ENCODE results near the gene CENPO. TPM values are rescaled to one million over a fixed set of nuclear protein-coding genes. Genes with fewer than 3 reads are reported as not detected.

CENPO gene
- total RNA-seq, 4 donors from 2014 or later = 6.0 to 13.8 (median 9.6) TPM

DNA sequence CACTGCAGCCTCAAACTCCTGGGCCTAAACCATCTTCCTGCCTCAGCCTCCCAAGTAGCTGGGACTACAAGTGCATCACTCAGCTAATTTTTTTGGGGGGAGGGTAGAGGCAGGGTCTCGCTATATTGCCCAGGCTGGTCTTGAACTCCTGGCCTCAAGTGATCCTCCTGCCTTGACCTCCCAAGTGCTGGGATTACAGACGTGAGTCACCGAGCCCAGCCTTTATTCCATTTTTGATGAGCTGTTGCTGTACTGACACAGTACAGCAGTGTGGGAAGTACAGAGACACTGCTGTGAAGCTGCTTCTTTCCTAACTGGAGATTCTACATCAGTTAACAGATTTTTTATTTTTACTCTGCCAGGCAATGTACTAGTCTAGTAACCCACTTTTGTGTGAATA is 18.9 kb upstream of the CENPO start:
- Histone ChIP-seq H3K36me3 (peaks cover 0 to 4% (median 0%) of the 10 kb centered on the region in 4 donors), H3K4me1 (peaks cover 0 to 8% (median 0%) of the 10 kb centered on the region in 4 donors), H3K4me3 (no peak overlapping the region), H3K9me3 (no peaks in the 10 kb centered on the region), H3K27me3 (no peaks in the 10 kb centered on the region), H3K27ac (no peak overlapping the region)
- WGBS, 2 donors (ENCODE audit: low coverage in 1 of 2) = 82% methylated on average over 3 of the region's 3 CpGs; no CpG with 5 or more reads in 1 of the 2 donors
- intact Hi-C loops (cut with DNase I; ENCODE audit: low total_unique reads) (no loop called here), in situ Hi-C loops (cut with MboI; ENCODE audit: low pct_ligation_motif_present in 1 of 4, low pct_unique_long_range_greater_than_20kb in 1 of 4, low sequenced_read_pairs in 3 of 4) (no loop called here)
- no peak for TF ChIP-seq POLR2A (IDR thresholded peaks at IDR 0.05)
- TF ChIP-seq, protein P1, sequence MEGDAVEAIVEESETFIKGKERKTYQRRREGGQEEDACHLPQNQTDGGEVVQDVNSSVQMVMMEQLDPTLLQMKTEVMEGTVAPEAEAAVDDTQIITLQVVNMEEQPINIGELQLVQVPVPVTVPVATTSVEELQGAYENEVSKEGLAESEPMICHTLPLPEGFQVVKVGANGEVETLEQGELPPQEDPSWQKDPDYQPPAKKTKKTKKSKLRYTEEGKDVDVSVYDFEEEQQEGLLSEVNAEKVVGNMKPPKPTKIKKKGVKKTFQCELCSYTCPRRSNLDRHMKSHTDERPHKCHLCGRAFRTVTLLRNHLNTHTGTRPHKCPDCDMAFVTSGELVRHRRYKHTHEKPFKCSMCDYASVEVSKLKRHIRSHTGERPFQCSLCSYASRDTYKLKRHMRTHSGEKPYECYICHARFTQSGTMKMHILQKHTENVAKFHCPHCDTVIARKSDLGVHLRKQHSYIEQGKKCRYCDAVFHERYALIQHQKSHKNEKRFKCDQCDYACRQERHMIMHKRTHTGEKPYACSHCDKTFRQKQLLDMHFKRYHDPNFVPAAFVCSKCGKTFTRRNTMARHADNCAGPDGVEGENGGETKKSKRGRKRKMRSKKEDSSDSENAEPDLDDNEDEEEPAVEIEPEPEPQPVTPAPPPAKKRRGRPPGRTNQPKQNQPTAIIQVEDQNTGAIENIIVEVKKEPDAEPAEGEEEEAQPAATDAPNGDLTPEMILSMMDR (IDR thresholded peaks at IDR 0.05) = no peak
- no peak for TF ChIP-seq POLR2AphosphoS5 (IDR thresholded peaks at IDR 0.05)
- no peak for TF ChIP-seq EP300 (IDR thresholded peaks at IDR 0.05; ENCODE audit: low read depth)
- no peak for DNase-seq

DNA sequence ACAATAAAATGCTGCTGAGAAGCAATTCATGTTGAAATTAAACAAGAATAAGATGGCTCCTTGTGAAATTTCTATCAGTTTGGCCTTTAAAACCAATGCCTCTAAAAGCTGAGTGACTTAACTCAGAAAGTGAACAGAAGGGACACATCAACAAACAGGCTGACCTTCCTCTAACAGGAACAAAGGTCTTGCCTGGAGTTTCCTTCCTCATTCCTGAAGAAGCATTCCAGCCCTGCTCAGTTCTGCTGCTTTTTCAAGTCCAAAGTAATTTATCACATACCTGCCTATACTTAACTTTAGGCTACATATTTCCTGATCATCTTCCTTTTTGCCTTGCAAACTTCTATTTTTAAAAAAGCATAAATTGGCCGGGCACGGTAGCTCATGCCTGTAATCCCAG is 14.1 kb upstream of the CENPO start:
- H3K4me1 ChIP-seq = peaks cover 0 to 12% (median 0%) of the 10 kb centered on the region in 4 donors
- TF ChIP-seq, protein P1 (IDR thresholded peaks at IDR 0.05) = no peak
- TF ChIP-seq EP300 (IDR thresholded peaks at IDR 0.05; ENCODE audit: low read depth) (no peak), POLR2A (IDR thresholded peaks at IDR 0.05) (no peak), POLR2AphosphoS5 (IDR thresholded peaks at IDR 0.05) (no peak)
- H3K36me3 ChIP-seq = no peaks in the 10 kb centered on the region
- H3K27ac ChIP-seq = peak overlapping the region in 2 of 4 donors; percentile 4 to 31
- WGBS, 2 donors (ENCODE audit: low coverage in 1 of 2) = 60% methylated on average over 2 of the region's 2 CpGs; no CpG with 5 or more reads in 1 of the 2 donors
- DNase-seq = no peak
- H3K9me3 ChIP-seq = no peaks in the 10 kb centered on the region
- in situ Hi-C loops (cut with MboI; ENCODE audit: low pct_ligation_motif_present in 1 of 4, low pct_unique_long_range_greater_than_20kb in 1 of 4, low sequenced_read_pairs in 3 of 4) (no loop called here), intact Hi-C loops (cut with DNase I; ENCODE audit: low total_unique reads) (no loop called here)
- no peaks in the 10 kb centered on the region for H3K27me3 ChIP-seq
- H3K4me3 ChIP-seq = no peak overlapping the region

DNA sequence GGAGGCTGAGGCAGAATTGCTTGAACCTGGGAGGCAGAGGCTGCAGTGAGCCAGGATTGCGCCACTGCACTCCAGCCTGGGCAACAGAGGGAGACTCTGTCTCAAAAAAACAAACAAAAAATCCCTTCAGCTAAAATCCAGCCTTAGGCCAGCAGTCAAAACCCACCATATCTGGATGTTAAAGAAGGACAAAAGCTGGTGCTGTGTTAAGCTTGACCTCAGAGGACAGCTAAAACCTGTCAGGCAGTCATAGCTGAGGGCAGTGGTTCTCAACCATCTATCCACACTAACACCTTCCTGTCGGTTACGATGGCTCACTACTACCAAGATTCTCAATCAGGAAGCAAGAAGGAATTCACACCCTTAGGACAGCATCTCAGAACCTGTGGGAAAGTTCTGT is 9.6 kb upstream of the CENPO start:
- Histone ChIP-seq H3K36me3 (no peaks in the 10 kb centered on the region), H3K9me3 (no peaks in the 10 kb centered on the region), H3K4me3 (no peak overlapping the region), H3K27ac (no peak overlapping the region), H3K4me1 (peaks cover 0 to 11% (median 0%) of the 10 kb centered on the region in 4 donors), H3K27me3 (no peaks in the 10 kb centered on the region)
- intact Hi-C loops (cut with DNase I; ENCODE audit: low total_unique reads) = no loop called here
- TF ChIP-seq POLR2A (IDR thresholded peaks at IDR 0.05) (no peak), POLR2AphosphoS5 (IDR thresholded peaks at IDR 0.05) (no peak), EP300 (IDR thresholded peaks at IDR 0.05; ENCODE audit: low read depth) (no peak)
- TF ChIP-seq, protein P1 (IDR thresholded peaks at IDR 0.05) = no peak
- in situ Hi-C loops (cut with MboI; ENCODE audit: low pct_ligation_motif_present in 1 of 4, low pct_unique_long_range_greater_than_20kb in 1 of 4, low sequenced_read_pairs in 3 of 4) = no loop called here
- no peak for DNase-seq
- WGBS, 2 donors (ENCODE audit: low coverage in 1 of 2) = 90% methylated on average over 3 of the region's 3 CpGs; no CpG with 5 or more reads in 1 of the 2 donors

DNA sequence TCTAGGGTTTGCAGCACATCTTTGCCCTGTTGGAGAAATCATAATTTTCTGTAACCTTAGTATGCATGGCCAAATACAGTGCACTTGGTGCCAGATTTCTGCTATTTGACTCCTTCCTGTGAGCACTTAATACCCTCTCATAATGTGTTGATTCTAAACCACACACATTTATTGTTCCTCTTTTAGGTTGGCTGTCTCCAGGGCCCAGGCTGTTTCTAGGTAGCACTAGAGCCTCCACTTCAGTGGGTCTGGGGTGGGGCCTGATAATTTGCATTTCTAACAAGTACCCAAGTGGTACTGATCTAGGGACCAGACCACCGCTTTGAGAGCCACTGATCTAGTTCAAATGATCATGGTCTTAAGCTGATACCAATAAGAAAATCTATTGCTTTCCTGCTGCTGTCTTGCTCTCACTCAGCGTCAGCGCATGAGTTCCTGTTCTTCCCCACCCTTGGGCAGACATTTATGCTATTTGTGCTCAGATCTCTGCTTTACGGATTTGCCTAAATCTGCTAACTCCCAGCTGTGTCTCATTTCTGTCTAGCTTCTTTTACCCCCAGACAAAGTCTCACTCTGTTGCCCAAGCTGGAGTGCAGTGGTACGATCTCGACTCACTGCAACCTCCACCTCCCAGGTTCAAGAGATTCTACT is 7.4 kb upstream of the CENPO start:
- Histone ChIP-seq H3K27me3 (no peaks in the 10 kb centered on the region), H3K9me3 (no peaks in the 10 kb centered on the region), H3K4me1 (no peaks in the 10 kb centered on the region), H3K27ac (no peak overlapping the region), H3K4me3 (no peak overlapping the region), H3K36me3 (no peaks in the 10 kb centered on the region)
- intact Hi-C loops (cut with DNase I; ENCODE audit: low total_unique reads) = no loop called here
- WGBS, 2 donors (ENCODE audit: low coverage in 1 of 2) = 83 to 94% methylated on average over 3 to 6 of the region's 6 CpGs
- no peak for DNase-seq
- TF ChIP-seq POLR2AphosphoS5 (IDR thresholded peaks at IDR 0.05) = no peak
- no peak for TF ChIP-seq EP300 (IDR thresholded peaks at IDR 0.05; ENCODE audit: low read depth)
- TF ChIP-seq, protein P1 (IDR thresholded peaks at IDR 0.05) = no peak
- no peak for TF ChIP-seq POLR2A (IDR thresholded peaks at IDR 0.05)
- in situ Hi-C loops (cut with MboI; ENCODE audit: low pct_ligation_motif_present in 1 of 4, low pct_unique_long_range_greater_than_20kb in 1 of 4, low sequenced_read_pairs in 3 of 4) = no loop called here

Measured in transverse colon (tissue), 4 donors.